ENCODE data around the gene EPB41L4A.

Gene EPB41L4A

DNA sequence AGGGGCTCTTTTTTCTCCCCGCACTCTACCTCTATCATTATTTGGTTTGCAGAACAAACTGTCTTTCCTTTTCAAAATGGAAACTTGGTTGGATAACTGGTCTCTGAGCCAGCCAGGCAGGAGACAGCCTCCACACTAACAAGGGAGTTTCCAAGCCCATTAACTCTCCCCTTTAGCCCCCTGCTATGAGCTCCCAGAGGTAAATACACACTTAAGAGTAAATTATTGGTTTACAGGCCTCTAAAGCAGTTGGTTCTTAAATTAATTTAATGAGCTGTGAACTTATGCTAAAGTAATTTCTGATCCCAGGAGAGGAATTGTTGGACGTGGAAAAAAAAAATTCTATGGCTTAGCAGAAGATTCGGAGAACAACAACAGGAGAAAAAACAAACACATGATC, 30.3 kb downstream of the EPB41L4A start (continued):
- TF ChIP-seq ZNF324 (tag by site-specific recombination; IDR thresholded peaks at IDR 0.05) (no peak), ZNF473 (tag by site-specific recombination; IDR thresholded peaks at IDR 0.05) (no peak), ZBTB8A (tag by site-specific recombination; IDR thresholded peaks at IDR 0.05) (0 out of 2 replicates have a peak, but pooled peaks have one; percentile 22), ZFP41 (tag by site-specific recombination; IDR thresholded peaks at IDR 0.05; ENCODE audit: borderline replicate concordance) (no peak), ZNF548 (tag by site-specific recombination; IDR thresholded peaks at IDR 0.05) (no peak), ZBTB48 (tag by site-specific recombination; IDR thresholded peaks at IDR 0.05) (no peak), BCL11B (tag by site-specific recombination; IDR thresholded peaks at IDR 0.05; ENCODE audit: low read depth) (no peak), BCL11A (tag by site-specific recombination; IDR thresholded peaks at IDR 0.05; ENCODE audit: low read depth) (no peak), ZIC2 (tag by site-specific recombination; IDR thresholded peaks at IDR 0.05) (peak; percentile 93), ZNF654 (tag by site-specific recombination; IDR thresholded peaks at IDR 0.05; ENCODE audit: low read depth) (no peak), ZSCAN30 (tag by site-specific recombination; IDR thresholded peaks at IDR 0.05) (no peak), RBAK (tag by site-specific recombination; IDR thresholded peaks at IDR 0.05) (no peak), ZNF202 (tag by site-specific recombination; IDR thresholded peaks at IDR 0.05; ENCODE audit: borderline replicate concordance) (no peak), ZFP37 (tag by site-specific recombination; IDR thresholded peaks at IDR 0.05) (no peak), ZNF501 (tag by site-specific recombination; IDR thresholded peaks at IDR 0.05) (no peak), ZNF621 (tag by site-specific recombination; IDR thresholded peaks at IDR 0.05) (no peak), GLI2 (tag by site-specific recombination; IDR thresholded peaks at IDR 0.05; ENCODE audit: borderline replicate concordance, low read depth) (peak; percentile 83), ZNF585B (tag by site-specific recombination; IDR thresholded peaks at IDR 0.05) (no peak), OSR2 (tag by site-specific recombination; IDR thresholded peaks at IDR 0.05) (peak; percentile 90), ZNF830 (tag by site-specific recombination; IDR thresholded peaks at IDR 0.05; ENCODE audit: low read depth) (no peak), ZNF560 (tag by site-specific recombination; IDR thresholded peaks at IDR 0.05; ENCODE audit: borderline replicate concordance) (no peak)
- TF ChIP-seq, protein P1, sequence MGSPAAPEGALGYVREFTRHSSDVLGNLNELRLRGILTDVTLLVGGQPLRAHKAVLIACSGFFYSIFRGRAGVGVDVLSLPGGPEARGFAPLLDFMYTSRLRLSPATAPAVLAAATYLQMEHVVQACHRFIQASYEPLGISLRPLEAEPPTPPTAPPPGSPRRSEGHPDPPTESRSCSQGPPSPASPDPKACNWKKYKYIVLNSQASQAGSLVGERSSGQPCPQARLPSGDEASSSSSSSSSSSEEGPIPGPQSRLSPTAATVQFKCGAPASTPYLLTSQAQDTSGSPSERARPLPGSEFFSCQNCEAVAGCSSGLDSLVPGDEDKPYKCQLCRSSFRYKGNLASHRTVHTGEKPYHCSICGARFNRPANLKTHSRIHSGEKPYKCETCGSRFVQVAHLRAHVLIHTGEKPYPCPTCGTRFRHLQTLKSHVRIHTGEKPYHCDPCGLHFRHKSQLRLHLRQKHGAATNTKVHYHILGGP (tag by site-specific recombination; IDR thresholded peaks at IDR 0.05): no peak
- TF ChIP-seq, protein P2, sequence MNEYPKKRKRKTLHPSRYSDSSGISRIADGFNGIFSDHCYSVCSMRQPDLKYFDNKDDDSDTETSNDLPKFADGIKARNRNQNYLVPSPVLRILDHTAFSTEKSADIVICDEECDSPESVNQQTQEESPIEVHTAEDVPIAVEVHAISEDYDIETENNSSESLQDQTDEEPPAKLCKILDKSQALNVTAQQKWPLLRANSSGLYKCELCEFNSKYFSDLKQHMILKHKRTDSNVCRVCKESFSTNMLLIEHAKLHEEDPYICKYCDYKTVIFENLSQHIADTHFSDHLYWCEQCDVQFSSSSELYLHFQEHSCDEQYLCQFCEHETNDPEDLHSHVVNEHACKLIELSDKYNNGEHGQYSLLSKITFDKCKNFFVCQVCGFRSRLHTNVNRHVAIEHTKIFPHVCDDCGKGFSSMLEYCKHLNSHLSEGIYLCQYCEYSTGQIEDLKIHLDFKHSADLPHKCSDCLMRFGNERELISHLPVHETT (tag by site-specific recombination; IDR thresholded peaks at IDR 0.05): no peak
- TF ChIP-seq, protein P3, sequence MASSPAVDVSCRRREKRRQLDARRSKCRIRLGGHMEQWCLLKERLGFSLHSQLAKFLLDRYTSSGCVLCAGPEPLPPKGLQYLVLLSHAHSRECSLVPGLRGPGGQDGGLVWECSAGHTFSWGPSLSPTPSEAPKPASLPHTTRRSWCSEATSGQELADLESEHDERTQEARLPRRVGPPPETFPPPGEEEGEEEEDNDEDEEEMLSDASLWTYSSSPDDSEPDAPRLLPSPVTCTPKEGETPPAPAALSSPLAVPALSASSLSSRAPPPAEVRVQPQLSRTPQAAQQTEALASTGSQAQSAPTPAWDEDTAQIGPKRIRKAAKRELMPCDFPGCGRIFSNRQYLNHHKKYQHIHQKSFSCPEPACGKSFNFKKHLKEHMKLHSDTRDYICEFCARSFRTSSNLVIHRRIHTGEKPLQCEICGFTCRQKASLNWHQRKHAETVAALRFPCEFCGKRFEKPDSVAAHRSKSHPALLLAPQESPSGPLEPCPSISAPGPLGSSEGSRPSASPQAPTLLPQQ (tag by site-specific recombination; IDR thresholded peaks at IDR 0.05): no peak
- TF ChIP-seq, protein P4, sequence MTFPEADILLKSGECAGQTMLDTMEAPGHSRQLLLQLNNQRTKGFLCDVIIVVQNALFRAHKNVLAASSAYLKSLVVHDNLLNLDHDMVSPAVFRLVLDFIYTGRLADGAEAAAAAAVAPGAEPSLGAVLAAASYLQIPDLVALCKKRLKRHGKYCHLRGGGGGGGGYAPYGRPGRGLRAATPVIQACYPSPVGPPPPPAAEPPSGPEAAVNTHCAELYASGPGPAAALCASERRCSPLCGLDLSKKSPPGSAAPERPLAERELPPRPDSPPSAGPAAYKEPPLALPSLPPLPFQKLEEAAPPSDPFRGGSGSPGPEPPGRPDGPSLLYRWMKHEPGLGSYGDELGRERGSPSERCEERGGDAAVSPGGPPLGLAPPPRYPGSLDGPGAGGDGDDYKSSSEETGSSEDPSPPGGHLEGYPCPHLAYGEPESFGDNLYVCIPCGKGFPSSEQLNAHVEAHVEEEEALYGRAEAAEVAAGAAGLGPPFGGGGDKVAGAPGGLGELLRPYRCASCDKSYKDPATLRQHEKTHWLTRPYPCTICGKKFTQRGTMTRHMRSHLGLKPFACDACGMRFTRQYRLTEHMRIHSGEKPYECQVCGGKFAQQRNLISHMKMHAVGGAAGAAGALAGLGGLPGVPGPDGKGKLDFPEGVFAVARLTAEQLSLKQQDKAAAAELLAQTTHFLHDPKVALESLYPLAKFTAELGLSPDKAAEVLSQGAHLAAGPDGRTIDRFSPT (tag by site-specific recombination; IDR thresholded peaks at IDR 0.05): 0 out of 2 replicates have a peak, but pooled peaks have one; percentile 16
- TF ChIP-seq, protein P5, sequence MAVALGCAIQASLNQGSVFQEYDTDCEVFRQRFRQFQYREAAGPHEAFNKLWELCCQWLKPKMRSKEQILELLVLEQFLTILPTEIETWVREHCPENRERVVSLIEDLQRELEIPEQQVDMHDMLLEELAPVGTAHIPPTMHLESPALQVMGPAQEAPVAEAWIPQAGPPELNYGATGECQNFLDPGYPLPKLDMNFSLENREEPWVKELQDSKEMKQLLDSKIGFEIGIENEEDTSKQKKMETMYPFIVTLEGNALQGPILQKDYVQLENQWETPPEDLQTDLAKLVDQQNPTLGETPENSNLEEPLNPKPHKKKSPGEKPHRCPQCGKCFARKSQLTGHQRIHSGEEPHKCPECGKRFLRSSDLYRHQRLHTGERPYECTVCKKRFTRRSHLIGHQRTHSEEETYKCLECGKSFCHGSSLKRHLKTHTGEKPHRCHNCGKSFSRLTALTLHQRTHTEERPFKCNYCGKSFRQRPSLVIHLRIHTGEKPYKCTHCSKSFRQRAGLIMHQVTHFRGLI (tag by site-specific recombination; IDR thresholded peaks at IDR 0.05): peak; percentile 13; the same call in 1 of the 2 replicates
- TF ChIP-seq, protein P6, sequence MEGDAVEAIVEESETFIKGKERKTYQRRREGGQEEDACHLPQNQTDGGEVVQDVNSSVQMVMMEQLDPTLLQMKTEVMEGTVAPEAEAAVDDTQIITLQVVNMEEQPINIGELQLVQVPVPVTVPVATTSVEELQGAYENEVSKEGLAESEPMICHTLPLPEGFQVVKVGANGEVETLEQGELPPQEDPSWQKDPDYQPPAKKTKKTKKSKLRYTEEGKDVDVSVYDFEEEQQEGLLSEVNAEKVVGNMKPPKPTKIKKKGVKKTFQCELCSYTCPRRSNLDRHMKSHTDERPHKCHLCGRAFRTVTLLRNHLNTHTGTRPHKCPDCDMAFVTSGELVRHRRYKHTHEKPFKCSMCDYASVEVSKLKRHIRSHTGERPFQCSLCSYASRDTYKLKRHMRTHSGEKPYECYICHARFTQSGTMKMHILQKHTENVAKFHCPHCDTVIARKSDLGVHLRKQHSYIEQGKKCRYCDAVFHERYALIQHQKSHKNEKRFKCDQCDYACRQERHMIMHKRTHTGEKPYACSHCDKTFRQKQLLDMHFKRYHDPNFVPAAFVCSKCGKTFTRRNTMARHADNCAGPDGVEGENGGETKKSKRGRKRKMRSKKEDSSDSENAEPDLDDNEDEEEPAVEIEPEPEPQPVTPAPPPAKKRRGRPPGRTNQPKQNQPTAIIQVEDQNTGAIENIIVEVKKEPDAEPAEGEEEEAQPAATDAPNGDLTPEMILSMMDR (tag by site-specific recombination; IDR thresholded peaks at IDR 0.05): no peak
- TF ChIP-seq, protein P7, sequence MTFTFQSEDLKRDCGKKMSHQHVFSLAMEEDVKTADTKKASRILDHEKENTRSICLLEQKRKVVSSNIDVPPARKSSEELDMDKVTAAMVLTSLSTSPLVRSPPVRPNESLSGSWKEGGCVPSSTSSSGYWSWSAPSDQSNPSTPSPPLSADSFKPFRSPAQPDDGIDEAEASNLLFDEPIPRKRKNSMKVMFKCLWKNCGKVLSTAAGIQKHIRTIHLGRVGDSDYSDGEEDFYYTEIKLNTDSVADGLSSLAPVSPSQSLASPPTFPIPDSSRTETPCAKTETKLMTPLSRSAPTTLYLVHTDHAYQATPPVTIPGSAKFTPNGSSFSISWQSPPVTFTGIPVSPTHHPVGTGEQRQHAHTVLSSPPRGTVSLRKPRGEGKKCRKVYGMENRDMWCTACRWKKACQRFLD (tag by site-specific recombination; IDR thresholded peaks at IDR 0.05): no peak
- TF ChIP-seq, protein P8, sequence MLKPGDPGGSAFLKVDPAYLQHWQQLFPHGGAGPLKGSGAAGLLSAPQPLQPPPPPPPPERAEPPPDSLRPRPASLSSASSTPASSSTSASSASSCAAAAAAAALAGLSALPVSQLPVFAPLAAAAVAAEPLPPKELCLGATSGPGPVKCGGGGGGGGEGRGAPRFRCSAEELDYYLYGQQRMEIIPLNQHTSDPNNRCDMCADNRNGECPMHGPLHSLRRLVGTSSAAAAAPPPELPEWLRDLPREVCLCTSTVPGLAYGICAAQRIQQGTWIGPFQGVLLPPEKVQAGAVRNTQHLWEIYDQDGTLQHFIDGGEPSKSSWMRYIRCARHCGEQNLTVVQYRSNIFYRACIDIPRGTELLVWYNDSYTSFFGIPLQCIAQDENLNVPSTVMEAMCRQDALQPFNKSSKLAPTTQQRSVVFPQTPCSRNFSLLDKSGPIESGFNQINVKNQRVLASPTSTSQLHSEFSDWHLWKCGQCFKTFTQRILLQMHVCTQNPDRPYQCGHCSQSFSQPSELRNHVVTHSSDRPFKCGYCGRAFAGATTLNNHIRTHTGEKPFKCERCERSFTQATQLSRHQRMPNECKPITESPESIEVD (tag by site-specific recombination; IDR thresholded peaks at IDR 0.05): peak; percentile 96

All from HEK293 (cell line).